ENCODE results near the gene SLC2A4. TPM values are rescaled to one million over a fixed set of nuclear protein-coding genes. Genes with fewer than 3 reads are reported as not detected.

The SLC2A4 gene
- total and polyA plus RNA-seq, 3 experiments from 2014 or later, result 0.18 to 0.24 TPM; not detected in 1

- Histone ChIP-seq H3K27ac (ENCODE audit: low read depth, low read length) (no peak overlapping the region), H3K9me3 (ENCODE audit: low read length) (no peaks in the 10 kb centered on the region), H3K27me3 (ENCODE audit: insufficient read depth, low read length, poor library complexity, severe bottlenecking) (peaks cover 6% of the 10 kb centered on the region), H3K4me1 (ENCODE audit: insufficient read depth, low read length) (peaks cover 14% of the 10 kb centered on the region), H3K36me3 (ENCODE audit: insufficient read depth, low read length) (no peaks in the 10 kb centered on the region), H3K4me3 (ENCODE audit: low read length) (no peak overlapping the region)
- CTCF ChIA-PET, result interaction anchor here (1.0 to 1.5 kb wide), 2 partner anchors 65 to 146 kb away, joined by 3 to 5 read pairs; no protein-coding TSS in a partner anchor
- no peak overlapping the region for H3K27ac Mint-ChIP-seq
- DNase-seq, result no peak
- POLR2A ChIA-PET, result no interaction called here
- H3K36me3 Mint-ChIP-seq, result no peaks in the 10 kb centered on the region
- H3K27me3 Mint-ChIP-seq, result peaks cover 36 to 37% of the 10 kb centered on the region in 2 donors
- H3K4me1 Mint-ChIP-seq, result peaks cover 9 to 16% (median 15%) of the 10 kb centered on the region in 3 donors
- peaks cover 0 to 2% (median 0%) of the 10 kb centered on the region in 5 donors for H3K9me3 Mint-ChIP-seq
- H3K4me3 Mint-ChIP-seq, result peak overlapping the region in 1 of 7 donors; percentile 27
Observed at GRCh38 chr17:7290685-7291084, 9.2 kb downstream of the SLC2A4 start.

- no peak for DNase-seq
- POLR2A ChIA-PET, result no interaction called here
- peaks cover 24% of the 10 kb centered on the region for H3K4me1 ChIP-seq (ENCODE audit: insufficient read depth, low read length)
- Mint-ChIP-seq H3K4me1 (peaks cover 14 to 27% (median 22%) of the 10 kb centered on the region in 3 donors), H3K27me3 (peaks cover 32 to 34% of the 10 kb centered on the region in 2 donors), H3K9me3 (peaks cover 0 to 2% (median 0%) of the 10 kb centered on the region in 5 donors), H3K36me3 (no peaks in the 10 kb centered on the region), H3K27ac (no peak overlapping the region), H3K4me3 (no peak overlapping the region)
- no peak overlapping the region for H3K27ac ChIP-seq (ENCODE audit: low read depth, low read length)
- no peak overlapping the region for H3K4me3 ChIP-seq (ENCODE audit: low read length)
- H3K9me3 ChIP-seq (ENCODE audit: low read length), result no peaks in the 10 kb centered on the region
- H3K36me3 ChIP-seq (ENCODE audit: insufficient read depth, low read length), result no peaks in the 10 kb centered on the region
- peaks cover 7% of the 10 kb centered on the region for H3K27me3 ChIP-seq (ENCODE audit: insufficient read depth, low read length, poor library complexity, severe bottlenecking)
- CTCF ChIA-PET, result interaction anchor here (1.5 to 2.5 kb wide), 2 partner anchors 10 to 144 kb away, joined by 5 to 10 read pairs; partner anchors contain the start of gene SLC2A4
Observed at GRCh38 chr17:7292194-7292593, 10.7 kb downstream of the SLC2A4 start.

GRCh38 chr17:7292729-7293128 lies 11.2 kb downstream of the SLC2A4 start:
- ChIA-PET POLR2A (no interaction called here), CTCF (interaction anchor here (2.5 kb wide), 1 partner anchor 11 kb away, joined by 10 read pairs; the partner anchor contains the start of gene SLC2A4)
- Histone ChIP-seq H3K27ac (ENCODE audit: low read depth, low read length) (no peak overlapping the region), H3K4me3 (ENCODE audit: low read length) (no peak overlapping the region), H3K9me3 (ENCODE audit: low read length) (no peaks in the 10 kb centered on the region), H3K27me3 (ENCODE audit: insufficient read depth, low read length, poor library complexity, severe bottlenecking) (peaks cover 7% of the 10 kb centered on the region), H3K36me3 (ENCODE audit: insufficient read depth, low read length) (no peaks in the 10 kb centered on the region), H3K4me1 (ENCODE audit: insufficient read depth, low read length) (peaks cover 24% of the 10 kb centered on the region)
- Mint-ChIP-seq H3K27ac (peak overlapping the region in 1 of 8 donors; percentile 9), H3K9me3 (peaks cover 0 to 2% (median 0%) of the 10 kb centered on the region in 5 donors), H3K4me3 (peak overlapping the region in 4 of 7 donors; percentile 1 to 60 (median 40)), H3K27me3 (peaks cover 30 to 32% of the 10 kb centered on the region in 2 donors), H3K36me3 (no peaks in the 10 kb centered on the region), H3K4me1 (peaks cover 14 to 27% (median 22%) of the 10 kb centered on the region in 3 donors)
- no peak for DNase-seq

GRCh38 chr17:7293159-7293558 lies 11.6 kb downstream of the SLC2A4 start:
- peaks cover 24% of the 10 kb centered on the region for H3K4me1 ChIP-seq (ENCODE audit: insufficient read depth, low read length)
- POLR2A ChIA-PET, result interaction anchor here (0.9 kb wide), 1 partner anchor 10 kb away, joined by 4 read pairs; no protein-coding TSS in a partner anchor
- H3K36me3 ChIP-seq (ENCODE audit: insufficient read depth, low read length), result no peaks in the 10 kb centered on the region
- H3K27me3 ChIP-seq (ENCODE audit: insufficient read depth, low read length, poor library complexity, severe bottlenecking), result peaks cover 7% of the 10 kb centered on the region
- H3K27me3 Mint-ChIP-seq, result peaks cover 26 to 29% of the 10 kb centered on the region in 2 donors
- H3K9me3 Mint-ChIP-seq, result peaks cover 0 to 2% (median 0%) of the 10 kb centered on the region in 5 donors
- peaks cover 14 to 27% (median 22%) of the 10 kb centered on the region in 3 donors for H3K4me1 Mint-ChIP-seq
- H3K9me3 ChIP-seq (ENCODE audit: low read length), result no peaks in the 10 kb centered on the region
- no peak overlapping the region for H3K4me3 ChIP-seq (ENCODE audit: low read length)
- DNase-seq, result no peak
- H3K27ac ChIP-seq (ENCODE audit: low read depth, low read length), result no peak overlapping the region
- H3K4me3 Mint-ChIP-seq, result peak overlapping the region in 6 of 7 donors; percentile 19 to 68 (median 58)
- H3K36me3 Mint-ChIP-seq, result no peaks in the 10 kb centered on the region
- peak overlapping the region in 2 of 8 donors; percentile 9 to 35 for H3K27ac Mint-ChIP-seq
- CTCF ChIA-PET, result interaction anchor here (2.5 kb wide), 1 partner anchor 11 kb away, joined by 10 read pairs; the partner anchor contains the start of gene SLC2A4

GRCh38 chr17:7293816-7294613 lies 12.5 kb downstream of the SLC2A4 start:
- Histone ChIP-seq H3K27me3 (ENCODE audit: insufficient read depth, low read length, poor library complexity, severe bottlenecking) (peaks cover 7% of the 10 kb centered on the region), H3K9me3 (ENCODE audit: low read length) (no peaks in the 10 kb centered on the region), H3K27ac (ENCODE audit: low read depth, low read length) (no peak overlapping the region), H3K36me3 (ENCODE audit: insufficient read depth, low read length) (no peaks in the 10 kb centered on the region), H3K4me1 (ENCODE audit: insufficient read depth, low read length) (peaks cover 24% of the 10 kb centered on the region), H3K4me3 (ENCODE audit: low read length) (peak overlapping the region; percentile 15)
- Mint-ChIP-seq H3K27me3 (peaks cover 25 to 26% of the 10 kb centered on the region in 2 donors), H3K9me3 (peaks cover 0 to 2% (median 0%) of the 10 kb centered on the region in 5 donors), H3K36me3 (no peaks in the 10 kb centered on the region), H3K4me3 (peak overlapping the region in 6 of 7 donors; percentile 35 to 72 (median 50)), H3K4me1 (peaks cover 14 to 27% (median 22%) of the 10 kb centered on the region in 3 donors), H3K27ac (peak overlapping the region in 1 of 8 donors; percentile 35)
- DNase-seq, result peak in 2 of 5 donors; percentile 13 to 36
- CTCF ChIA-PET, result interaction anchor here (2.5 kb wide), 1 partner anchor 12 kb away, joined by 10 read pairs; the partner anchor contains the start of gene SLC2A4
- POLR2A ChIA-PET, result interaction anchor here (0.9 kb wide), 1 partner anchor 11 kb away, joined by 4 read pairs; no protein-coding TSS in a partner anchor

- H3K36me3 ChIP-seq (ENCODE audit: insufficient read depth, low read length), result no peaks in the 10 kb centered on the region
- ChIA-PET CTCF (no interaction called here), POLR2A (no interaction called here)
- H3K4me1 Mint-ChIP-seq, result peaks cover 14 to 27% (median 22%) of the 10 kb centered on the region in 3 donors
- no peak within 1 kb of the TSS for H3K27ac ChIP-seq (ENCODE audit: low read depth, low read length)
- DNase-seq, result peak; percentile 62 to 79 (median 66)
- peaks cover 0 to 2% (median 0%) of the 10 kb centered on the region in 5 donors for H3K9me3 Mint-ChIP-seq
- peak within 1 kb of the TSS in 6 of 8 donors; percentile 23 to 80 (median 48) for H3K27ac Mint-ChIP-seq
- peaks cover 7% of the 10 kb centered on the region for H3K27me3 ChIP-seq (ENCODE audit: insufficient read depth, low read length, poor library complexity, severe bottlenecking)
- no peaks in the 10 kb centered on the region for H3K36me3 Mint-ChIP-seq
- H3K4me3 Mint-ChIP-seq, result peak within 1 kb of the TSS; percentile 74 to 87 (median 79)
- H3K4me3 ChIP-seq (ENCODE audit: low read length), result peak within 1 kb of the TSS; percentile 32
- peaks cover 25 to 26% of the 10 kb centered on the region in 2 donors for H3K27me3 Mint-ChIP-seq
- no peaks in the 10 kb centered on the region for H3K9me3 ChIP-seq (ENCODE audit: low read length)
- H3K4me1 ChIP-seq (ENCODE audit: insufficient read depth, low read length), result peaks cover 24% of the 10 kb centered on the region
Observed at GRCh38 chr17:7294614-7295153, 13.2 kb downstream of the SLC2A4 start, which contains the start of gene YBX2. YBX2 (minus strand) TSS chr17:7294639; CDS start chr17:7294500, 139 bp downstream.

- peak overlapping the region in 6 of 8 donors; percentile 23 to 80 (median 48) for H3K27ac Mint-ChIP-seq
- Histone ChIP-seq H3K27me3 (ENCODE audit: insufficient read depth, low read length, poor library complexity, severe bottlenecking) (peaks cover 7% of the 10 kb centered on the region), H3K27ac (ENCODE audit: low read depth, low read length) (no peak overlapping the region), H3K9me3 (ENCODE audit: low read length) (no peaks in the 10 kb centered on the region), H3K4me3 (ENCODE audit: low read length) (peak overlapping the region; percentile 32), H3K36me3 (ENCODE audit: insufficient read depth, low read length) (no peaks in the 10 kb centered on the region), H3K4me1 (ENCODE audit: insufficient read depth, low read length) (peaks cover 24% of the 10 kb centered on the region)
- H3K4me3 Mint-ChIP-seq, result peak overlapping the region; percentile 74 to 87 (median 79)
- peaks cover 21 to 23% of the 10 kb centered on the region in 2 donors for H3K27me3 Mint-ChIP-seq
- H3K4me1 Mint-ChIP-seq, result peaks cover 14 to 27% (median 22%) of the 10 kb centered on the region in 3 donors
- peaks cover 0 to 2% (median 0%) of the 10 kb centered on the region in 5 donors for H3K9me3 Mint-ChIP-seq
- ChIA-PET CTCF (interaction anchor here (1.0 to 4.8 kb wide), 27 partner anchors 10 to 265 kb away, joined by 3 to 87 read pairs (median 6); partner anchors contain the start of genes ACADVL, ACAP1, DLG4 and GABARAP), POLR2A (interaction anchor here (0.6 to 2.1 kb wide), 5 partner anchors 10 to 159 kb away, joined by 3 to 9 read pairs (median 6); partner anchors contain the start of genes ACAP1 and SLC2A4)
- DNase-seq, result no peak
- H3K36me3 Mint-ChIP-seq, result no peaks in the 10 kb centered on the region
Observed at GRCh38 chr17:7295230-7296180, 14.0 kb downstream of the SLC2A4 start.
